HL-60 (cell line): ENCODE data around the gene NBEAL2.

Experiments used
- CTCF ChIP-seq: IDR thresholded peaks from one replicate; pipeline ENCODE4 v1.5.1; 2011; ENCODE audit warnings: low read length, control low read depth, inconsistent platforms; ENCODE audit not compliant: insufficient read depth
- GABPA ChIP-seq: IDR thresholded peaks from 2 replicates; pipeline ENCODE4 v1.6.1; 2012; ENCODE audit warnings: low read depth
- POLR2AphosphoS5 ChIP-seq: IDR thresholded peaks from 2 replicates; pipeline ENCODE4 v1.6.1; 2012; ENCODE audit warnings: low read depth
- REST ChIP-seq: IDR thresholded peaks from 2 replicates; pipeline ENCODE4 v1.6.1; 2012; ENCODE audit warnings: low read depth; ENCODE audit not compliant: insufficient replicate concordance
- SPI1 ChIP-seq: IDR thresholded peaks from 2 replicates; pipeline ENCODE4 v1.6.1; 2012; ENCODE audit warnings: low read depth, mild to moderate bottlenecking, borderline replicate concordance

- TF ChIP-seq POLR2AphosphoS5 (no peak), CTCF (no peak), REST (no peak), GABPA (no peak), SPI1 (no peak)
These were observed 33.1 kb downstream of the NBEAL2 start for GRCh38 chr3:47012342-47013230.
